Activated CD4-positive, alpha-beta T cell treated with anti-CD3 and anti-CD28 coated beads for 36 hours (primary cell): Measurements from ENCODE around the gene TBX18. TPM values are rescaled to one million over a fixed set of nuclear protein-coding genes. Genes with fewer than 3 reads are reported as not detected.

Source experiments
- ATAC-seq: fragments of 200-7000 bp; cut with Tn5 transposase; one replicate; pipeline ENCODE4 v1.10.0; 2021; ENCODE audit warnings: mild to moderate bottlenecking, moderate library complexity
- CTCF ChIA-PET: fragments of 350-600 bp; sonication (Branson Sonifier 250); formaldehyde crosslinking; loops from one replicate; lab custom pipeline; 2021; ENCODE audit warnings: antibody characterized with exemption; lab: Charles Lee
- POLR2A ChIA-PET: fragments of 350-600 bp; sonication (Branson Sonifier 250); formaldehyde crosslinking; loops from one replicate; lab custom pipeline; 2021; ENCODE audit warnings: antibody characterized with exemption, inconsistent platforms; lab: Charles Lee
- DNase-seq: peaks from one replicate; pipeline ENCODE4 v3.0.0-alpha.2; 2020
- H3K27ac Mint-ChIP-seq: one replicate; pipeline ENCODE4 v1.8.0; 2021; ENCODE audit warnings: mixed read lengths
- H3K27me3 Mint-ChIP-seq: one replicate; pipeline ENCODE4 v1.8.0; 2021; ENCODE audit warnings: mixed read lengths
- H3K36me3 Mint-ChIP-seq: one replicate; pipeline ENCODE4 v1.8.0; 2021; ENCODE audit warnings: low read depth, mixed read lengths
- H3K4me1 Mint-ChIP-seq: one replicate; pipeline ENCODE4 v1.8.0; 2021; ENCODE audit warnings: mixed read lengths
- H3K4me3 Mint-ChIP-seq: one replicate; pipeline ENCODE4 v1.8.0; 2021; ENCODE audit warnings: mild to moderate bottlenecking, moderate library complexity, mixed read lengths
- H3K9me3 Mint-ChIP-seq: one replicate; pipeline ENCODE4 v1.8.0; 2021; ENCODE audit warnings: low read depth, mixed read lengths
- intact Hi-C, 2 experiments: fragments of 100-400 bp; cut with DNase I in 1 of 2; cut with micrococcal nuclease in 1 of 2; formaldehyde crosslinking; loops; one replicate each; pipeline versions ENCODE4 v1.14.2 to v1.15.1; 2022 to 2024; cut with DNase I, micrococcal nuclease
- total RNA-seq, 2 experiments: library from RNA; stranded (reverse); gene quantifications; one replicate each; pipeline ENCODE4 v1.2.3, GENCODE V29; 2021

Gene TBX18
- total RNA-seq, 2 experiments from 2014 or later, result not detected

DNA sequence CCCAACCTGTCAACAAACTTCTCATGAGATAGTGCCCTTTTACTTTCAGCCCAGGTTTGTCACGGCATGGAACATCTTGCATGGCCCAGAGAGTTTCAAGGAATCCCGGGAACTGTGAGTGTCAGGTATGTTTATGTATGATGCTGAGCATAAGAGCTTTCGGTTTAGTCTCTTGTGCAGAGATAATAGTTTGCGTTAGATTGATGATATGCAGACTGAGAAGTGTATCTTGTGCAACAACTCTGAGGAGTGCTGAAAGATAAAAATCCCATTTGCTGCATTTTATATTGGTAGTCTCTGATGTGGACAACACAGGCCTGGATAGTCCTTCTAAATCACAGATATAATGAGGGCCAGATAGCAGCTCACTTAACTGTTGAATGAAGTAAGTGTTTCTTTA lies 99.0 kb downstream of the TBX18 start:
- ATAC-seq, result no peak
- ChIA-PET CTCF (no interaction called here), POLR2A (no interaction called here)
- Mint-ChIP-seq H3K27ac (no peak overlapping the region), H3K9me3 (no peaks in the 10 kb centered on the region), H3K36me3 (no peaks in the 10 kb centered on the region), H3K27me3 (no peaks in the 10 kb centered on the region), H3K4me1 (no peaks in the 10 kb centered on the region), H3K4me3 (no peak overlapping the region)
- intact Hi-C loops, result no loop called here
- DNase-seq, result no peak

GRCh38 chr6:84663866-84664265 lies 100.5 kb downstream of the TBX18 start:
- ATAC-seq (no peak), DNase-seq (no peak)
- ChIA-PET CTCF (no interaction called here), POLR2A (no interaction called here)
- Mint-ChIP-seq H3K4me3 (no peak overlapping the region), H3K27me3 (no peaks in the 10 kb centered on the region), H3K4me1 (no peaks in the 10 kb centered on the region), H3K9me3 (no peaks in the 10 kb centered on the region), H3K36me3 (no peaks in the 10 kb centered on the region), H3K27ac (no peak overlapping the region)
- intact Hi-C loops, result no loop called here

DNA sequence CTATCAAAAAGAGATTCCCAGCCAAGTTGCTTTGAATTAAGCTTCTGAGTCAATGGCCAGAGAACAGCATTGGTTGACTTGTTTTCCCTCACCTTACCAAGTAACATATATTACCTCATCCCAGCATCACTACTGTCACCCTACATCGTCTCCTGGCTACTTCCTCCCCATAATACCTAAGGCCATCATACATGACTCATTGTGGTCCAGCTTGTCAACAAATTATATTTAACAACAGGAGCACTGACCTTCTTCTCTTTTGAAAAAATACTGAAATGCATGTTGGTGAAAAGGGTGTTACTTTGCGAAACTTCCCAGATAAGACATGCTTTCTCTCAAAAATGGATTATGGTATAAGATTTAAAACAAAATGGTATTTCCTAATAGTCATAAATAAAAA lies 106.9 kb downstream of the TBX18 start:
- Mint-ChIP-seq H3K36me3 (no peaks in the 10 kb centered on the region), H3K9me3 (no peaks in the 10 kb centered on the region), H3K27ac (no peak overlapping the region), H3K27me3 (no peaks in the 10 kb centered on the region), H3K4me3 (no peak overlapping the region), H3K4me1 (no peaks in the 10 kb centered on the region)
- intact Hi-C loops, result no loop called here
- ChIA-PET POLR2A (no interaction called here), CTCF (no interaction called here)
- ATAC-seq (no peak), DNase-seq (no peak)

- Mint-ChIP-seq H3K4me3 (no peak overlapping the region), H3K9me3 (no peaks in the 10 kb centered on the region), H3K36me3 (no peaks in the 10 kb centered on the region), H3K4me1 (no peaks in the 10 kb centered on the region), H3K27ac (no peak overlapping the region), H3K27me3 (no peaks in the 10 kb centered on the region)
- ATAC-seq, result no peak
- CTCF ChIA-PET, result no interaction called here
- no peak for DNase-seq
- POLR2A ChIA-PET, result no interaction called here
- intact Hi-C loops, result no loop called here
These were observed 107.4 kb downstream of the TBX18 start for GRCh38 chr6:84657025-84657424.

DNA sequence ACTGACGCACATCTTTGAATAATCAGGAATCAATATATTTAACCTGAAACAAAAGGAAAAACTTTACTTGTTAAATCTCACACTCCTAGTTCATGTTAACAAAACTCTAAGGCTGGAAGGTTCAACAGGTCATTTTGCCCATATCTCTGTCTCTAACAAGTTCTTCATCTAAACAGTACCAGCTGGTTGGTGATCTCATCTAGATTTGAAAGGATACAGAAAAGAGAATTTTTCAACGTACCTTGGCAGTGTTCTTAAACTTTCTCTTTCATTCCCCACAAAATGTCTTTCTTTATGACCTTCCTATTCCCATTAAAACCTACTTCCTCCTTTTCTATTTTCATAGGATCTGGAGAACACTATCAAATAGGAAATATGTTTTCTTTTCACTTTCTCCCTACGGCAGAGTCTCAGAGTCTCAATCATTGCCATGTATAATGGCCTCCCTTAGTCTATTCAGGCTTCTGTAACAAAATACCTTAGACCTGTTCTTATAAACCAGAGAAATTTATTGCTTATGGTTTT lies 111.3 kb downstream of the TBX18 start:
- Mint-ChIP-seq H3K4me1 (no peaks in the 10 kb centered on the region), H3K27me3 (no peaks in the 10 kb centered on the region), H3K36me3 (no peaks in the 10 kb centered on the region), H3K27ac (no peak overlapping the region), H3K9me3 (no peaks in the 10 kb centered on the region), H3K4me3 (no peak overlapping the region)
- intact Hi-C loops, result no loop called here
- no peak for ATAC-seq
- ChIA-PET POLR2A (no interaction called here), CTCF (no interaction called here)
- no peak for DNase-seq

- DNase-seq, result no peak
- H3K9me3 Mint-ChIP-seq, result no peaks in the 10 kb centered on the region
- no peaks in the 10 kb centered on the region for H3K27me3 Mint-ChIP-seq
- CTCF ChIA-PET, result no interaction called here
- no peaks in the 10 kb centered on the region for H3K4me1 Mint-ChIP-seq
- no peak for ATAC-seq
- POLR2A ChIA-PET, result no interaction called here
- H3K4me3 Mint-ChIP-seq, result no peak overlapping the region
- intact Hi-C loops, result no loop called here
- no peak overlapping the region for H3K27ac Mint-ChIP-seq
- H3K36me3 Mint-ChIP-seq, result no peaks in the 10 kb centered on the region
These were observed 111.9 kb downstream of the TBX18 start for GRCh38 chr6:84652356-84653026.

GRCh38 chr6:84651583-84651982 lies 112.8 kb downstream of the TBX18 start:
- CTCF ChIA-PET, result no interaction called here
- DNase-seq, result no peak
- ATAC-seq, result no peak
- POLR2A ChIA-PET, result no interaction called here
- H3K4me1 Mint-ChIP-seq, result no peaks in the 10 kb centered on the region
- H3K27me3 Mint-ChIP-seq, result no peaks in the 10 kb centered on the region
- H3K36me3 Mint-ChIP-seq, result no peaks in the 10 kb centered on the region
- H3K9me3 Mint-ChIP-seq, result no peaks in the 10 kb centered on the region
- no peak overlapping the region for H3K27ac Mint-ChIP-seq
- intact Hi-C loops, result no loop called here
- no peak overlapping the region for H3K4me3 Mint-ChIP-seq

- H3K9me3 Mint-ChIP-seq, result no peaks in the 10 kb centered on the region
- H3K36me3 Mint-ChIP-seq, result no peaks in the 10 kb centered on the region
- DNase-seq, result no peak
- H3K27ac Mint-ChIP-seq, result no peak overlapping the region
- intact Hi-C loops, result no loop called here
- ChIA-PET CTCF (interaction anchor here (0.6 kb wide), 1 partner anchor 155 kb away, joined by 3 read pairs; no protein-coding TSS in a partner anchor), POLR2A (no interaction called here)
- H3K4me1 Mint-ChIP-seq, result no peaks in the 10 kb centered on the region
- no peak overlapping the region for H3K4me3 Mint-ChIP-seq
- no peak for ATAC-seq
- H3K27me3 Mint-ChIP-seq, result no peaks in the 10 kb centered on the region
These were observed 116.0 kb downstream of the TBX18 start for GRCh38 chr6:84648444-84648843.

GRCh38 chr6:84645563-84646266 lies 118.7 kb downstream of the TBX18 start:
- Mint-ChIP-seq H3K36me3 (no peaks in the 10 kb centered on the region), H3K4me3 (no peak overlapping the region), H3K27me3 (no peaks in the 10 kb centered on the region), H3K27ac (no peak overlapping the region), H3K4me1 (no peaks in the 10 kb centered on the region), H3K9me3 (no peaks in the 10 kb centered on the region)
- DNase-seq, result no peak
- ChIA-PET CTCF (no interaction called here), POLR2A (no interaction called here)
- ATAC-seq, result no peak
- intact Hi-C loops, result no loop called here

- CTCF ChIA-PET, result no interaction called here
- intact Hi-C loops, result no loop called here
- DNase-seq, result no peak
These were observed 119.4 kb downstream of the TBX18 start for GRCh38 chr6:84645000-84645399.

DNA sequence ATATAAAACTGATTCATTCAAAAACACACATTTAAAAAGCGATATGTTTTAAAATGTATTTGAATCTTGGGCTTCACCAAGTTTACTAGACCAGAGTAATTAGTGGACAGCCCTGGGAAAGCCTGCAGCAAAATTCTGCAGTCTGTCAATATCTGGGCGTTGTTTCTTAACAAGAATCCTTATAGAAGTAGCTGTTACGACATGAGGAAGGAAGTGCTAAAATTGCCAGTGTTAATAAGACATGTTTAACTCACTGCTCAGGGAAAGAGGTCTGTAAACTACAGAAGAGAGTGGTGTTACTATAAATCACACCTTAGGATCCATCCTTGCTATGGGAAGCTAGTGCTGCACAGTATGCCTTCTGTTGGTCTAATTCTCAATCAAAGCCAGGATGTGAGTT lies 120.6 kb downstream of the TBX18 start:
- no peaks in the 10 kb centered on the region for H3K36me3 Mint-ChIP-seq
- H3K4me1 Mint-ChIP-seq, result no peaks in the 10 kb centered on the region
- no peaks in the 10 kb centered on the region for H3K9me3 Mint-ChIP-seq
- ChIA-PET CTCF (no interaction called here), POLR2A (no interaction called here)
- ATAC-seq, result no peak
- no peak for DNase-seq
- H3K27ac Mint-ChIP-seq, result no peak overlapping the region
- H3K27me3 Mint-ChIP-seq, result no peaks in the 10 kb centered on the region
- intact Hi-C loops, result no loop called here
- H3K4me3 Mint-ChIP-seq, result no peak overlapping the region

More at GRCh38 chr6:84645000-84645399, 119.4 kb downstream of the TBX18 start:
- no peaks in the 10 kb centered on the region for H3K36me3 Mint-ChIP-seq
- no peaks in the 10 kb centered on the region for H3K9me3 Mint-ChIP-seq
- H3K4me1 Mint-ChIP-seq, result no peaks in the 10 kb centered on the region
- no peak for ATAC-seq
- POLR2A ChIA-PET, result no interaction called here
- no peaks in the 10 kb centered on the region for H3K27me3 Mint-ChIP-seq
- no peak overlapping the region for H3K4me3 Mint-ChIP-seq
- H3K27ac Mint-ChIP-seq, result no peak overlapping the region

DNA sequence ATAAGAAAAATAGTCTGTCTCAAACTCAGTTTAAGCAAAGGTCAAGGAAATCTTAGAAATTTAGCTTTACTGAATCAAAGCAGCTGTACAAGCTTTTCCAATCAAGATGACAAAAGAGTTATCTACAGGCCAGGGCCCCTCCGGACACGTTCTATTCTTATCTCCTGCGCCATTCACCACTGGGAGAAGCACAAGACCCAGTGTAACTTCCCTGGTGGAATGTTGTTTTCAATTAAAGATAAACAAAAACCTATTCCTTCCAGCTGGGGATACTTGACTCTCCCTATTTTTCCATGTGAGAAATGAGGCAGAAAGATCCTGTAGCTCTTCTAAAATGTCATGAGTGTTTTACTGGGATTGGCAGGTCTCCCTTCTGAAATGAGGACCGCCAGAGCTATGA lies 123.3 kb downstream of the TBX18 start:
- POLR2A ChIA-PET, result no interaction called here
- CTCF ChIA-PET, result interaction anchor here (0.9 kb wide), 1 partner anchor 682 kb away, joined by 3 read pairs; no protein-coding TSS in a partner anchor
- DNase-seq (no peak), ATAC-seq (no peak)
- Mint-ChIP-seq H3K27ac (no peak overlapping the region), H3K9me3 (peaks cover under 1% of the 10 kb centered on the region), H3K36me3 (no peaks in the 10 kb centered on the region), H3K4me1 (no peaks in the 10 kb centered on the region), H3K27me3 (no peaks in the 10 kb centered on the region), H3K4me3 (no peak overlapping the region)
- intact Hi-C loops, result no loop called here
